Inflammatory macrophage treated with lipopolysaccharide for 1 hour (primary cell): Measurements from ENCODE around the gene TRAF2.
A peak's percentile ranks its signal among the peaks of the same experiment; 100 is the strongest.

Experiments used
- DNase-seq, 2 donors: peaks; one replicate each; pipeline ENCODE4 v3.0.0-alpha.2; 2020 to 2022

The TRAF2 gene

DNA sequence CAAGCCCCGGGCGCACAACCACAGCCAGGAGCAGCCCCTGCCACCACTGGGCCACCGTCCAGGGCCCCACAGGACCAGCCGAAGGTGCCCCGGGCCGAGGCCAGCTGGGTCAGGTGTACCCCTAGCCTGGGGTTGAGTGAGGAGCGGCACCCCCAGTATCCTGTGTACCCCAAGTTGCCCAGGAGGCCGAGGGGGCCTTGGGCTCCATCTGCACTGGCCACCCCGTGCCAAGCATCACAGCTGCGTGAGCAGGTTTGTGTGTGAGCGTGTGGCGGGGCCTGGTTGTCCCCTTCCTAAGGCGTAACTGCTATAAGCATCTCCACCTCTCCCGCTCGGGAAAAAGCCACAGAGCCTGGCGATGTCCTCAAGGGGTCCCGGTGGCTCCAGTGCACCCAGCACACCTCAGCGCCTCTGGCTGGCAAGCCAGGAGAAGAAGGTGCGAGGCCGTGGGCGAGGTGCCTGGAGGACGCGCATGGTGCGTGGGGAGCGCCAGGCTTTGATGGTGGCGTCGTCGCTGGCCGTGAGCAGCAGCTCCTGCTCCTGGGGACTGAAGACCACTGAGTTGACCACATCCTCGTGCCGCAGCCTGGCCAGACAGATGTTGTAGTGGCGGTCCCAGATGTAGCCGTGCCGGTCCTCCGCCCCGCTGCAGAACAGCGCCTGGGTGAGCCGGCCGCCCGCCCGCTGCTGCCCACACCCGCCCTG, 54.4 kb downstream of the TRAF2 start:
- no peak for DNase-seq

DNA sequence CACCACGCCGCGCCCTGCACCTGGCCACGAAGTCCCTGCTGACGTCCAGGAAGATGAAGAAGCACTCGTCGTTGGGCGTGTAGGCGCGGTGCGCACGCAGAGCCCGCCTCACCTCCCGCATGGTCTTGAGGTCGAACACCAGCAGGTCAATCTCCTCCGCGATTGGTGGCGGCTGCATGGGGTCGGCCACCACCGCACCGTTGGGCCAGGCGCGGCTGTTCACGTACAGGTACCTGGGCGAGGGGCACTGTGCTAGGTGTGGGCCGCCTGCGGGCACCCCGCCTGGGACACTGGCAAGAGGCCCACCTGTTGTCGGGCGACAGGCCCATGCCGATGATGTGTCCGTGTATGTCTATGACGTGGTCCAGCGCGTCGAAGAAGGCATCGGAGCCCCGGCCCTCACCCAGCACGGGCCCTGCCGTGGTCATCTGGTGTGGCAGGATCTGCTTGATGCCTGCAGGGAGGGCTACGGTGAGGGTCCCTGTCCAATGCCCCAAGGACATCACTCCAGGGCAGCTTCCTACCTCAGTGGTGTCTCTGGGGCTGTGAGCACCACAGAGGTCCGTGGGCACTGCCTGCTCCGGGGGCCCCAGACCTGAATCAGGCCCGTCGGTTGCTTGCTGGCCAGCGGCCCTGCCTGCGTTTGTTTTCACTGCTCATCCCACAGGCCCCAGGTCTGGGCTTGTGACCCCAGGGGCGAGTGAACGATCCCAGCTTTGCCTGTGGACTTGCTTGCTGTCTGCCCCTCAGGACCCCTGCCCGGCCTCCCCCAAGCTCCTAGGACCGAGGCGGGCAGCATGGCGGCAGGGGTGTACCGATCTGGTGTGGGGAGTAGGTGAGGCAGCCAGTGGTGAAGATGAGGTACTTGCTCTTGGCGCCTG, 55.2 kb downstream of the TRAF2 start:
- no peak for DNase-seq

DNA sequence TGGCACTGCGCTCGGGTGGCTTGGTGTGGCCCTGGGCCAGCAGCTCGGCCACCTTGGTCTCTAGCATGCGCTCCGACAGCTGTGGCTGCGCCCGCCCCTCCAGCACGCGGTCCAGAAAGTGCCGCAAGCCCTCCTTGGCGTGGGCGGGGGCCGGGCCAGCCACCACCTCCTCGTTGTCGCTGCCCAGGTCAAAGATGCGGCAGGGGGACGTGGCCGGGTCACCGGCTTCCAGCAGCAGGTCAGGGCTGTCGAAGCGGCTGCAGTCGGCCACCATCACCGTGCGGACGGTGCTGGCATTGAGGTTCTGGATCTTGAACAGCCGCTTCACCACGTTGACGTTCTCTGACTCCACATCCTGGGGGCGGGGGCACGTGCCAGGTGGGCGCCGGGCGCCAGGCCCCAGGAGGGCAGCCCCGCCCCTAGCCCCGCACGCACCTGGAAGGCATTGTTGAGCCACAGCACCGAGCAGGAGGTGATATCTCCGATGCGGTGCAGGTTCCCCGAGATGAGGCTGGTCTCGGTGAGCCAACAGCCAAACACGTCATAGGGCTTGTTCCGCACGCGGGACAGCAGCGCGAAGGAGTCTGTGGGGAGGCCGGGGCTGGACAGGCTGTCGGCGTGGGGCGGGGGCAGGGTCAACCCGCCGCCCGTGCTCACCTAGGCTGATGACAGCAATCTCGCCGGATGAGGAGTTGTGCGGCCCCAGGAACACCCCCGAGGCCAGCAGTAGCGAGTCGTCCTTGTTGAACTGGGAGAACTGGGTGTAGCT, 56.0 kb downstream of the TRAF2 start:
- no peak for DNase-seq

DNA sequence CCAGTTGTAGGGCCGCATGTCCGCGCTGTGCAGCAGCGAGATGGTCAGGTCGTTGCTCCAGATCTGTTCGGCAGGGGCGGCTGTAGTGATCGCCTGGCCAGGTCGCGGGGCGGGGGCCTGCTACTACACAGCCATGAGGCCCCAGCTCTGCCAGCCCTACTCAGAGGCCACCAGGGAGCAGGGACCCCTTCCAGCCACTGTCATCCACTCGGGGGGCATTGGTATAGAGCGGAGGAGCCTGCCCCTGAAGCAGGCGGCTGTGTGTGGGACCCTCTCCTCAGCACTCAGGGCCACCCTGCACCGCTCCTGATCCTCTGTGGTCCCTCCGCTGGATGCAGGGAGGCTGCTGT, 56.5 kb downstream of the TRAF2 start:
- DNase-seq = no peak

DNA sequence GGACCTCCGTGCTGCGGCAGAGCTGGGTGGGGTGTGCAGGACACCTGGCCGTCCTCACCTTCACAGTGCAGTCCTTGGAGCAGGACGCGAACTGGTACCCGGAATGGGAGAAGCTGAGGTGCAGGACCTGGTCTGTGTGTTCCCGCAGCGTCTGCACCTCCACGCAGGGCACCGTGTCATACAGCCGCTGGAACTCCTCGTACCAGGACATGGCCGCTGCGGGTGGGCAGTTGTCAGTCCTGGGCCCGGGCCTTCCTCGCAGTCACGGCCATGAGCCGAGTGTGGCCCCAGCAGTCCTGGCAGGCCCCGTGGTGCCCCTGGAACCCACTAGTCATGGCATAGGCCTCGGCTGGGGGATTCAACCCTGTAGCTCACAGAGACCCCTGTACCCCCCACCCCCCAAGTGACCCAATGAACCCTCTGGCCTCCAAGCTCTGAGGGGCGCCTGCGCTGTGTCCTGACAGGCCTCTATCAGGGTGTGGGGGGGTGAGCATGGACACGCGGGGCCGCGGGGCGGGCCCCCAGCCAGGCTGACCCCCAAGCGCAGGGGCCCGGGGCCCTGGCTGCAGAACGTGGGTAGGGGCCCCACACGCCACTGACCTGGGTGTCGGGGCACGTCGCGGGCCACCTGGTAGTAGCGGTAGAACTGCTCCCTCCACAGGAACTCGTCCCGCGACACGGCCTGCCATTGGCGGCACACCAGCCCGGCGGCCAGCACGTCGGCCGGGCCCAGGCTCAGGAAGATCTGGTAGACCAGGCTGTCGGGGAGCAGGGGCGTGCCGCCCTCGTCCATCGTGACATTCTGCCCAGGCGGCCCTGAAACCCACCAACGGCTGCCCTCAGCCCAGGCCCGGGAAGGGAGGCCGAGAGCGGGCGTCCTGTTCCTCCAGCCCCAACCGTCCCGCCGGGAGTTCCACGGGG, 57.2 kb downstream of the TRAF2 start:
- peak in 1 of 2 donors; percentile 17 for DNase-seq

DNA sequence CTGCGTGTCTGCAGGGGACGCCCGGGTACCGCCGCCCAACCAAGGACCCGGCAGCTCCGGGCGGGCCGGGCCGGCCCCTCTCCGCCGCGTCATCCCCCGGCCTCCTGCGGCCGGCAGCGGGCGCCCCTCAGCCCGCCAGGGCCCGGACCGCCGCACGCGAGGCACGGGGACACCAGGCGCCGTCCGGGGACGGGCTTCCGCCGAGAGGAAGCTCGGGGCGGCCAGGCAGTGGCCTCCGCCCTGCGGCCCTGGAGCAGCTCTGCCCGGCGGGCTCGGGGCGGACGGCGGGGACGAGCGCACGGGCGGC, 57.8 kb downstream of the TRAF2 start:
- peak in 1 of 2 donors; percentile 47 for DNase-seq

DNA sequence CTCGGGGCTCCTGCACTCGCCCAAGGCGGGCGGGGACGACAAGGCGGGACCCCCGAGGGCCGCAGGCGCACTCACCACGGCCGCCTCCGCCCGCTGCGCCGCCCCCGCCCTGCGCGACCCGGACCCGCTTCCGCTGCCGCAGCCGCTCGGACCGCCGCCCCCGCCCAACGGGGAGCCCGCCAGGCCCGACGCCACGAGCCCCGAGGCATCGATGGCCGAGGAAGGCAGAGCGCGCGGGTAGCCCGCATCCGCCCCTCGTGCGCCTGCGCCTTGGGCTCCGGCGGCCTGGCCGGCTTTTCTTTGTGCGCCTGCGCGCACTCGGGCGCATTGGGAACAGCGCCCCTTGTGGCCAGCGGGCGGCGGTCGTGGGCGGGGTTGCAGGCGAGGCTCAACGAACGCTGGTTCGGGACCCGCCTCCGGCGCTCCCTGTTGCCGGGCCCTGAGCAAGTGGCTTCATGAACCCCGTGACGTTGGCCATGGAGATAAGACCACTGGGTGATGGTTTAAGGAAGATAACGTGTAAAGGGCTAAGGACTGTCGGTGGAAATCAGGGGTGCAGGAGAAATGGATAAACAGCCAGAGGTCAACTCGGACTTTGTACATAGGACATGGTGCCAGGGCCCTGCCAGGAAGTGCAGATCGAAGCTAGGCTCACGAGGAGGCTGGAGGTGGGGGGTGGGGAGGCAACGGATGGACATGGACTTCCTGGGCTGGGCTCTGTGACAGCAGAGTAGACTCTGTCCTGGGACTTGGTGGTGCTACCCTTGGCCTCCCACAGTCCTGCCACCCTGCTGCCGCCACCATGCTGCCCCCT, 58.4 kb downstream of the TRAF2 start, which contains the start of the genes C8G and FBXW5:
C8G (plus strand) TSS at position 725 of the 814 bp plus-strand sequence; CDS start at position 803, 78 bp downstream.
FBXW5 (minus strand) TSS at position 220 of the 814 bp plus-strand sequence. CDS start 655 bp downstream, outside the sequence.
- peak; percentile 92 to 96 for DNase-seq

DNA sequence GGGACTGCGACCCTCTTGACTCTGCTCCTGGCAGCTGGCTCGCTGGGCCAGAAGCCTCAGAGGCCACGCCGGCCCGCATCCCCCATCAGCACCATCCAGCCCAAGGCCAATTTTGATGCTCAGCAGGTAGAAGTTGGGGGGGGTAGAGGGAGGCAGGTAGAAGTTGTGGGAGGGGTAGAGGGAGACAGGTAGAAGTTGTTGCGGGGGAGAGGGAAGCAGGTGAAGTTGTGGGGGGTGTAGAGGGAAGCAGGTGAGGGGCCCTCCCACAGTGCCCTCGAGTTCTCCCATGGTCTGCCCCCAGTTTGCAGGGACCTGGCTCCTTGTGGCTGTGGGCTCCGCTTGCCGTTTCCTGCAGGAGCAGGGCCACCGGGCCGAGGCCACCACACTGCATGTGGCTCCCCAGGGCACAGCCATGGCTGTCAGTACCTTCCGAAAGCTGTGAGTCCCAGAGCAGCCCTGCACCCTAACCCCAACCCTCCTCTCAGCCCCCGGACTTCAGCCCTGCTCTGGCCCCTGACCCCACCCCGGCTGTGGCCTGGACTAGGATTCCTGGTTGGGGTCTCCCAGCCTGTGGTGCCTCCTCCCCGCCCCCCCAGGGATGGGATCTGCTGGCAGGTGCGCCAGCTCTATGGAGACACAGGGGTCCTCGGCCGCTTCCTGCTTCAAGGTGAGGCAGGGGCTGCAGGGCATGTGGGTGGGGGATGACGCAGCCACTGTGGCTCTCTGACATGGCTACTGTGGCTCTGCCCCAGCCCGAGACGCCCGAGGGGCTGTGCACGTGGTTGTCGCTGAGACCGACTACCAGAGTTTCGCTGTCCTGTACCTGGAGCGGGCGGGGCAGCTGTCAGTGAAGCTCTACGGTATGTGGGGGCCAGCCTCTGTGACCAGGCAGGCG, 59.3 kb downstream of the TRAF2 start:
- DNase-seq = no peak

DNA sequence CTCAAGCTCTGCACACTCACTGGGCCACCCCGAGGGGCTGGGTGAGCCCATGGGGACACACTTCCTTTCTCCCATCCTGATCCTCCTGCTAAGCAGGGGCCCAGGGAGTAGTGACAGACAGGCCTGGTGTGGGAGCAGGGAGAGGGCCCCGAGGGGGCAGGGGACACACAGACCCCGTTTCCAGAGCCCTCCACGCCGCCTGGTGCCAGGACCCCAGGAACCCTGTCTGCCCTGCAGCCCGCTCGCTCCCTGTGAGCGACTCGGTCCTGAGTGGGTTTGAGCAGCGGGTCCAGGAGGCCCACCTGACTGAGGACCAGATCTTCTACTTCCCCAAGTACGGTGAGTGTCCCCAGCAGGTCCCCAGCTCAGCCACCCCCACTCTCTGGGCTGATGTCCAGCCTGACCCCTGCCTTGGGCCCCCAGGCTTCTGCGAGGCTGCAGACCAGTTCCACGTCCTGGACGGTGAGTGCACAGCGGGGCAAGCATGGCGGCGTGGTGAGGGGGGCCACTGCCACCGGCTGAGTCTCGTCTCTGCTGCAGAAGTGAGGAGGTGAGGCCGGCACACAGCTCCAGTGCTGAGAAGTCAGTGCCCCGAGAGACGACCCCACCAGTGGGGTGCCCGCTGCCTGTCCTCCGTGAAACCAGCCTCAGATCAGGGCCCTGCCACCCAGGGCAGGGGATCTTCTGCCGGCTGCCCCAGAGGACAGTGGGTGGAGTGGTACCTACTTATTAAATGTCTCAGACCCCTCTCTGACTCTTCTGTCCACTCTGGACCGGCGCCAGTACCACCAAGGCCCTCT, 60.1 kb downstream of the TRAF2 start:
- DNase-seq = no peak

DNA sequence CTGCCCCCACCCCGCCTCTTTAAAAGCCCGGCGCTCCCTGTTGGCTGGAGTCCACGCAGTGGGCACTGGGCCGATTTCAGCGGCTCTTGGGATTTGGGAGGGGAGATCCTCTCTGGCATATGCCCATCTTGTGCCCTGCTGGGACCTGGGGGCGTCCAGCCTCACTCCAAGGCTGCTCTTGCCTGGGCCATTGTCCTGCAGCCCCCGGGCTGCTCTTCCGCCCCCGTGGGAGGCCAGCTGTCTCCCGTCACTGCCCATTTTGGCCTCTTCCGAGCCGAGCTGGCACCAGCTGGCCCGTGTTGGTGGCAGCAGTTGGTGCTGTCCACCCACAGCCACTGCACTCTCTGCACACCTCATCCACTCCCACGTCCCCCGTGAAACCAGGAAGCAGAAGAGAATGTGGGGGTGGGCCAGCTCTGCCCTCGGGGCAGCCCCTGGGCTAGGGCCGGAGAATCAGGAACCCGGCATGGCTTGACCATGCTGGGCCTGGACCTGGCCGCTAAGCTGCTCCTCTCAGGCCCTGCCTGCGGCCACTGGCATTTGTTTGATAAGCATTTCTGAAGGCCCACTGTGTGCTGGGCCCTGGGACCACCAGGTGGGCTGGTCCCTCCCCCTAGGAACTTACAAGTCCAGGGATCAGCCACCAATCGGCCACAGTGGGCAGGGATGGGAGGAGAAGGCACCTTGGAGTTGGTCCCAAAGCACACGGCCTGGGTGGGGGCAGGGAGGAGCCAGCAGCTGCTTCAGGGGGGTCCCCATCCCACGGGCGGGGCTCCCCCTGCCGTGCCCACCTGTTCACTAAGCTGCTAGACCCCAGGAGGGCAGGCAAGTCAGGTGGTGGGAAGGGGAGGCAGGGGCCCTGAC, 60.9 kb downstream of the TRAF2 start:
- peak in 1 of 2 donors; percentile 62 for DNase-seq

DNA sequence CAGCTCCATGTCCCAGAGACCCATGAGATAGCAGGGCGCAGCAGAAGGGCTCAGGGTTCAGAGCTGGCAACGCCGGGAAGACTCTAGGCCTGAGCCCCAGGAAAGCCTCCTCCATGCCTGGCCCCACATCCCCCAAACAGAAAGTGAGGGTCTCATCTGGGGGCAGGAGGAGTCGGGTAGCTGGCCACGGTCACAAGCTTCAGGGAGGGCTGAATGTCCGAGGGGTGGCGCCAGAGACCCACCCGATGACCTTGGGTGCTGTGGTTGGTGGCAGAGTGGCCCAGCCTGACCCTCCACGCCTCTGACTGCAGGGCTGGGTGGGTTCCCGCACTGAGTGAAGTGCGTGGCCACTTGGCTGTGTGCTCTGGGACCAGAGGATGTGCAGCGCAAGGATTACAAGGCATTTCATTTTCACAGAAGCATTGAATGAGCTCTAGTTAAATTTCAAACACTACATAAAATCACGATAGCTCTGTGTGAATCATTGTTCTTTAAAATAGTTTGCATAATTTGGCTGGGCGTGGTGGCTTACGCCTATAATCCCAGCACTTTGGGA, 61.7 kb downstream of the TRAF2 start:
- DNase-seq = peak in 1 of 2 donors; percentile 56

DNA sequence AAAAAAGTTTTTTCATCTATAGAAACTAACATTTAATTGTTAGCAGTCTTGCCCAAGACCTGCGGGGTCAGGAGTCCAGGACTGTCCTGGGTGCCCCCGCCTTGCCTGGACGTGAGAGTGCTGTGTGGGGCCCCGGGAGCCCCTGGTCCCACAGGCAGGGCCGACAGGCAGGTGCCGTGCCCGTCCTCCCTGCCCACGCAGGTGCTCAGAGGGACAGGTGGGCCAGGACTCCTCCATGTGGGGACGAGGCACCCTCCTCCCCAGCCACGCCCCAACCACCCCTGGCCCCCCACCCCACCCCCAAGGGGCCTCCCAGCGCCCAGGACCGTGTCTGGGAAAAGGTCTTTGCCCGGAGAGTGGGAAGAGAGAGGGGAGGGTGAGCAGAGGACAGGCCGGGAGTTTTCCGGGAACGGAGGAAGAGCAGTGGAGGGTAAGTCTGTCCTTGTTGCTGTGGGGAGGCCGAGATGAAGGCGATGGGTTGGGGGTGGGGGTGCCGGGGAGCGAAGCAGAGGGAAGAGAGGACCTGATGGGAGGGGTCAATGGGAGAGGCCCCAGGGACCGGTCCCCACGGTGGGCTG, 63.0 kb downstream of the TRAF2 start:
- no peak for DNase-seq

DNA sequence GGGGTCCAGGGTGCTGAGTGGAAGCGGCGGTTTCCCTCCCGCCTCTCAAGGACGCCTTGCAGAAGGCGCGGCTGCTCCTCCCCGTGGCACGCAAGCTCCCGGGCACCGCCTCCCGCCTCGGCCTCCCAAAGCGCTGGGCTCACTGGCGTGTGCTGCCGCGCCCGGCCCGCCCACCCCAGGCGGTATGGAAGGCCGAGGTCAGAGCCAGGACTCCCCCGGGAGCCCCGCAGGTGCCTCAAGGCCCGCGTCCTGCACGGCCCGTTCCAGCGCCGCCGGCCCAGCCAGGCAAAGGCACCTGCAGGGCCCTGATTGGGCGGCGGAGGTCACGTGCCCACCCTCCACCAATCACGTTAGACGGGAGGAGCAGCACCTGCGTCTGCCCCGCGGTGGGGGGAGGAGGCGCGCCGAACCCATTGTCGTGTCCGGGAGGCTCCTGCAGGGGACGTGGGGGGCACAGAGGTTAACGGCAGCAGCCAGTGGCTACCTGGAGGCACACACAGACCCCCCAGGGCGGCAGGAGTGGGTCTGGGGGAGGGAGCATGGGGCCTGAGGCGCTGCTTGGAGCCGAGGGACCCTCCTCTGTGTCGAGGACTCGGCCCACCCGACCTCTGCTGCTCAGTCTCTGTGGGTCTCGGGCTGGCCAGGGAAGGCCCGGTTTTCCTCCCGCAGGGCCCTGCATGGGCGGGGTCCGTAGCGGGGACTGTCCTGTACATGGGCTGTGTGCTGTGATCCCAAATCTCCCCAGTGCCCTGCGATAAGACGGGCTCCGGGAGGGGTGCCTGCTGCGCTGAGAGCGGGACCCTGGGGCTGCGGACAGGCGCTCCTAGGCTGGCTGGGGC, 63.7 kb downstream of the TRAF2 start:
- peak; percentile 71 to 85 for DNase-seq

DNA sequence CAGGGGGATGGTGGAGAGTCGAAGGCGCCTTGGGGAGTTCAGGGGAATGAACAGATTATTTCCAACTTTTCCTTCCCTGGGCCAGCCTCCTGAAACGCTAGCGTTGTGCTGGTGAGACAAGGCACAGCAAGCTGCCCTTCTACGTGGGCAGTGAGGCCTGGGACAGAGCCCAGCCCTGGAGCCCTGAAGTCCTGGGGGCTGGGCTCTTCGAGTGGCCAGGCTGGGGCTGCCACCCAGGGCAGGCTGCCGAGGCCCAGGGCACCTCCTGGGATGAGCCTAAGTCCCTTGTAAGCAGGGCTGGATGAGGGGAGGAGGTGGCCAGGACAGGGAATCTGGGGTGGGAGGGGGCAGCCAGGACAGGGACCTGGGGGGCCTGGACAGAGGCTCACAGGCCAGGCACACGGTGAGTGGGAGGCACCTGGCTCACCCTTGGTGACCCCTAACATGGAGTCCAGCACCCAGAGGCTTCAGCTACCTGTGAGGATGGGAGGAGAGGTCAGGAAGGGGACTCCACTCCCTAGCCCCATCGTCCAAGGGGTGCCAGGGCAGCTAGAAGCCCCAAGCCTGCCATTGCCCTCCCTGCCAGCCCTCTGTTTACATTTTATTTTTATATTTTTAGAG, 64.5 kb downstream of the TRAF2 start:
- DNase-seq = no peak

DNA sequence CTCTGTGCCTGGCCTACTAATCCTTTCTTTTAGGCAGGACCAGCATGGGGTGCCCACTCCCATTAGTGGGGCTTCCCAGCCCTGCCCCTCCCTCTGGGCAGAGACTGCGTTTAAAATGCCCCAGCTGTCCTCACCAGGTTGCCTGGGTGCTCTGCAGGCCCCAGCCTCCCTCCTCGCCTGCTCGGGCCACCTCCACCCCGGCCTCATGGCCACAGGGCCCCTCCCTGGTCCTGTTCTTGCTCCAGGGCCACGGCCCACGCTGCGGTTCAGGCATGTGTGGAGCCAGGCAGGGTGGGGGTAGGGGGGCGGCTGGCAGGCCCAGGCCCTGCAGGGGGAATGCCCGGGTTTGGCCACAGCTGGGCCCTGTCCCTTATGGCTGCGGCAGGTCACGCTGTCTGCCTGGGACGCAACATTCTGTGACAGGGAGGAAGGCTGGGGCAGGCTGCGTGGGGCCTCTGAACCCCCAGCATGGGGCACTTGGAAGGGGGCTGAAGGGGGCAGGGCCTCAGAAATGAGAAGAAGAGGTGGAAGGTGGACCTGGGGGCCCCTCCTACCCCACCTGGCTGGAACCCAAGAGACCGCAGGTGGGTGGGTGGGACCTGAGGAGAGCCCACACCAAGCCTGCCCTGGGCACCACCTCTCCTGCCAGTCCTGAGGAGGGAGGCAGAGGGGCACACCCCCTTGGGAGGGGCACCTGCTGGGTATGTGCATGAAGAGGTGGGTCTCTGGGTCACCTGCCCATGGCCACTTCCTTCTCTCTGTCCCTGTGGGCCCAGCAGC, 65.4 kb downstream of the TRAF2 start, which contains the start of gene LCN12:
LCN12 (plus strand) TSS at position 733 of the 780 bp plus-strand sequence. CDS start 55 bp downstream, outside the sequence.
- no peak for DNase-seq
